Peyer's patch (tissue), 4 donors: ENCODE data around the gene SLC16A7.

Source experiments
- CTCF ChIP-seq, 6 experiments: fragments of 450-650 bp in 4 of 6; fragments of 200-600 bp in 2 of 6; sonication (generic) in 1 of 6; IDR thresholded peaks; one replicate each; pipeline ENCODE4 v1.5.1; 2017 to 2019; ENCODE audit warnings: antibody characterized with exemption in 6 of 6, mild to moderate bottlenecking in 3 of 6, moderate library complexity in 1 of 6
- POLR2A ChIP-seq, 2 donors: fragments of 450-650 bp; IDR thresholded peaks; one replicate each; pipeline ENCODE4 v1.5.1; 2017; ENCODE audit warnings: antibody characterized with exemption in 2 of 2, mild to moderate bottlenecking in 2 of 2, moderate library complexity in 2 of 2

GRCh38 chr12:59600171-59600570 is 4.3 kb downstream of the SLC16A7 start:
- TF ChIP-seq CTCF (IDR thresholded peaks at IDR 0.05) (no peak), POLR2A (IDR thresholded peaks at IDR 0.05) (no peak)
